PC-9 (cell line): ENCODE results near the gene OTP.

Experiments
- CTCF ChIP-seq: fragments of 200-600 bp; sonication (generic); conservative IDR thresholded peaks from 2 replicates; pipeline ENCODE4 v1.6.1; 2017; ENCODE audit warnings: mixed run types, antibody characterized with exemption, mild to moderate bottlenecking, moderate library complexity
- EZH2 ChIP-seq: fragments of 200-600 bp; sonication (generic); IDR thresholded peaks from 2 replicates; pipeline ENCODE4 v1.8.0; 2017; ENCODE audit warnings: antibody characterized with exemption, low read depth

GRCh38 chr5:77636641-77637169 lies 1.8 kb downstream of the OTP start:
- TF ChIP-seq CTCF (no peak), EZH2 (no peak)
